ENCODE data around the gene FRMD4B.

The FRMD4B gene

GRCh38 chr3:69121513-69121912 lies 264.4 kb downstream of the FRMD4B start:
- DNase-seq (ENCODE audit: low spot score), result no peak

GRCh38 chr3:69120879-69121464 lies 264.9 kb downstream of the FRMD4B start:
- DNase-seq (ENCODE audit: low spot score), result peak; percentile 66

Measured in COLO829 (cell line).